DOHH2 (cell line): Measurements from ENCODE around the gene LRRC74B.

Experiments
- CTCF ChIP-seq: fragments of 200-600 bp; sonication (generic); IDR thresholded peaks from one replicate; pipeline ENCODE4 v1.5.1; 2014; ENCODE audit warnings: antibody characterized with exemption, mild to moderate bottlenecking, low read depth, low read length; ENCODE audit not compliant: poor library complexity, severe bottlenecking
- EZH2phosphoT487 ChIP-seq: fragments of 200-600 bp; sonication (generic); IDR thresholded peaks from 2 replicates; pipeline ENCODE4 v1.6.1; 2017; ENCODE audit warnings: borderline replicate concordance, mild to moderate bottlenecking, antibody characterized with exemption, low read length, moderate library complexity, mixed read lengths

- TF ChIP-seq CTCF (no peak), EZH2phosphoT487 (no peak)
Measured at GRCh38 chr22:21069375-21069774, 23.6 kb downstream of the LRRC74B start.
